PC-9 (cell line): ENCODE results near the gene WBP2NL. TPM values are rescaled to one million over a fixed set of nuclear protein-coding genes. Genes with fewer than 3 reads are reported as not detected.
"Not testable (repeated sequence)": the region's sequence is repeated elsewhere in the genome, so short reads cannot be mapped to it uniquely, and the experiment has no call there.

Experiments used
- BruUV-seq: library from RNA; stranded (reverse); fragments of 400-500 nt; replicated peaks from 2 replicates; lab custom pipeline; 2021; lab: Mats Ljungman, UMichigan
- CTCF ChIA-PET: fragments of 300-600 bp; sonication (Branson Sonifier 250); formaldehyde crosslinking; loops from one replicate; lab custom pipeline; 2022; ENCODE audit warnings: antibody characterized with exemption; lab: Charles Lee
- POLR2A ChIA-PET: fragments of 300-600 bp; sonication (Branson Sonifier 250); formaldehyde crosslinking; loops from one replicate; lab custom pipeline; 2022; ENCODE audit warnings: antibody characterized with exemption; ENCODE audit not compliant: unreplicated experiment; lab: Charles Lee
- DNase-seq, 2 experiments: peaks; one replicate each; pipeline versions ENCODE4 v3.0.0 to v3.0.0-alpha.2; 2015 to 2022; ENCODE audit warnings: mixed read lengths in 1 of 2
- H2AFZ ChIP-seq: fragments of 200-600 bp; sonication (generic); 2 replicates; pipeline ENCODE4 v1.8.1; 2017; ENCODE audit warnings: antibody characterized with exemption
- H3F3A ChIP-seq: fragments of 200-600 bp; sonication (generic); 2 replicates; pipeline ENCODE4 v1.8.1; 2017; ENCODE audit warnings: antibody characterized with exemption, mild to moderate bottlenecking, low read depth; ENCODE audit not compliant: insufficient read depth
- H3K27ac ChIP-seq: fragments of 200-600 bp; sonication (generic); 2 replicates; pipeline ENCODE4 v1.6.1; 2016; ENCODE audit warnings: mixed run types
- H3K27me3 ChIP-seq: fragments of 200-600 bp; sonication (generic); 2 replicates; pipeline ENCODE4 v1.6.1; 2016; ENCODE audit warnings: low read depth, mixed run types; ENCODE audit not compliant: insufficient read depth
- H3K36me3 ChIP-seq: fragments of 200-600 bp; sonication (generic); 2 replicates; pipeline ENCODE4 v1.6.1; 2016; ENCODE audit warnings: low read depth, mixed run types
- H3K4me1 ChIP-seq: fragments of 200-600 bp; sonication (generic); replicated peaks from 2 replicates; pipeline ENCODE4 v1.6.1; 2016; ENCODE audit warnings: mixed run types; ENCODE audit not compliant: insufficient read depth
- H3K4me2 ChIP-seq: fragments of 200-600 bp; sonication (generic); 2 replicates; pipeline ENCODE4 v1.6.1; 2017; ENCODE audit warnings: mixed run types
- H3K4me3 ChIP-seq: fragments of 200-600 bp; sonication (generic); 2 replicates; pipeline ENCODE4 v1.6.1; 2016; ENCODE audit warnings: mixed run types
- H3K79me2 ChIP-seq: fragments of 200-600 bp; sonication (generic); 2 replicates; pipeline ENCODE4 v1.6.1; 2017; ENCODE audit warnings: low read depth, mixed run types
- H3K9me2 ChIP-seq: fragments of 200-600 bp; sonication (generic); 2 replicates; pipeline ENCODE4 v1.8.1; 2017; ENCODE audit warnings: mild to moderate bottlenecking; ENCODE audit not compliant: insufficient read depth
- H3K9me3 ChIP-seq: fragments of 200-600 bp; sonication (generic); 2 replicates; pipeline ENCODE4 v1.8.1; 2016; ENCODE audit warnings: low read depth; ENCODE audit not compliant: insufficient read depth
- H4K20me1 ChIP-seq: fragments of 200-600 bp; sonication (generic); 2 replicates; pipeline ENCODE4 v1.8.1; 2017; ENCODE audit not compliant: insufficient read depth
- CTCF ChIP-seq: fragments of 200-600 bp; sonication (generic); conservative IDR thresholded peaks from 2 replicates; pipeline ENCODE4 v1.6.1; 2017; ENCODE audit warnings: mixed run types, antibody characterized with exemption, mild to moderate bottlenecking, moderate library complexity
- EZH2 ChIP-seq: fragments of 200-600 bp; sonication (generic); IDR thresholded peaks from 2 replicates; pipeline ENCODE4 v1.8.0; 2017; ENCODE audit warnings: antibody characterized with exemption, low read depth
- intact Hi-C: fragments of 100-400 bp; cut with micrococcal nuclease; formaldehyde crosslinking; loops from one replicate; pipeline ENCODE4 v1.10.0; 2022; ENCODE audit not compliant: unreplicated experiment
- total RNA-seq: library from RNA; stranded (reverse); gene quantifications from 2 replicates; pipeline ENCODE4 v1.2.3, GENCODE V29; 2021

Gene WBP2NL
- total RNA-seq, 1 experiment from 2014 or later, result 7.1 TPM

DNA sequence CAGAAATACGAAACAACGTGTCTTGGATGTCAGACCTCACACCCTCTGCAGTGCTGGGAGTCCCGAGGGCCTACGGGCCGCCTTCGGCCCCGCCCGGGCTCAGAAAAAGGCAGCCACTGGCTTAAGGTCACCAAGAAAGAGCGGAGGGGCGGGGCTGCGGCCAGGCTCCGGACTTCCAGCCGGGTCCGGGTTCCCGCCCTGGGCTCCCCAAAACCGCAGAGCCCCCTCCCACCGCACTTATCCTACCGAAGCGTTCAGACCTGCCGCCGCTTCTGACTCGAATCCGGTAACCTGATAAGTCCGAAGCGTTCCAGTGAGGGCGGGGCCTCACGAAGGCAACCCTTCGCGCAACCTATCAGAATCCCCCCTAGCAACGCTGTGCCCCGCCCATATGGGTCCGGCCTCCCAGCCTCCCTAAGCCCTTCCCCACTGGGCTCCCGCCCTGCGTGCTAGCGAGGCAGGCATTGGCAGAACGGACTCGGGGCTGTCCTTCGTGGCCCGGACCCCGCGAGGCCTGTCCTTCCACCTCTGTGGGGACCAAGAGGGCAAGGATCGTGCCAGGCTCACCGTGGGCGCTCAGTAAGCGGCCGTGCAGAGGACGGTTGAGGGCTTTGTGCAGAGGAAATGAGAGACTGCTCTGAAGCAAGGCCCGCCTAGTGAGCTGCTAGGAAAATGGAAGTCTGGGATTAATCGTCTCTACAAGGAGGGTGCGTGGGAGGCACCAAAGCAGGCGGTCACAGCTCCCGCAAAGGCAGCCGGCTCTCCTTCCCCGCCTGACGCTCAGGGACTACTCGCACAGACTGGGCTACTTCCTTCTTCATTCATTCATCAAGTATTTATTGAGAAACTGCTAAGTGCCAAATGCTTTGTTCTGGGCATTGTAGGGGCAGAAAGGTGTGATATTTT lies 72.2 kb downstream of the WBP2NL start, which contains the start of gene NAGA:
NAGA (minus strand) TSS at position 296 of the 906 bp plus-strand sequence. CDS start 515 bp downstream, outside the sequence.
- CTCF ChIA-PET, result no interaction called here
- H3K9me2 ChIP-seq, result no peaks in the 10 kb centered on the region
- peak within 1 kb of the TSS; percentile 59 for H3K4me3 ChIP-seq
- BruUV-seq, result TSS peak; percentile 45
- intact Hi-C loops, result loop anchor here (1.0 to 10.0 kb wide), 3 partner anchors 9 to 126 kb away; partner anchors contain the start of genes CENPM, SMDT1 and WBP2NL
- no peaks in the 10 kb centered on the region for H4K20me1 ChIP-seq
- no peaks in the 10 kb centered on the region for H3K36me3 ChIP-seq
- H3K9me3 ChIP-seq, result no peaks in the 10 kb centered on the region; the same call in 1 of the 2 replicates
- peak within 1 kb of the TSS; percentile 86 for H2AFZ ChIP-seq
- H3K4me1 ChIP-seq, result peaks cover 16% of the 10 kb centered on the region
- no peaks in the 10 kb centered on the region for H3K27me3 ChIP-seq
- H3K27ac ChIP-seq, result peak within 1 kb of the TSS; percentile 42
- TF ChIP-seq EZH2 (no peak), CTCF (no peak)
- H3F3A ChIP-seq, result peaks cover 10% of the 10 kb centered on the region; the same call in 1 of the 2 replicates
- no peaks in the 10 kb centered on the region for H3K79me2 ChIP-seq
- peak within 1 kb of the TSS; percentile 83 for H3K4me2 ChIP-seq
- POLR2A ChIA-PET, result no interaction called here
- peak; percentile 94 to 96 for DNase-seq

DNA sequence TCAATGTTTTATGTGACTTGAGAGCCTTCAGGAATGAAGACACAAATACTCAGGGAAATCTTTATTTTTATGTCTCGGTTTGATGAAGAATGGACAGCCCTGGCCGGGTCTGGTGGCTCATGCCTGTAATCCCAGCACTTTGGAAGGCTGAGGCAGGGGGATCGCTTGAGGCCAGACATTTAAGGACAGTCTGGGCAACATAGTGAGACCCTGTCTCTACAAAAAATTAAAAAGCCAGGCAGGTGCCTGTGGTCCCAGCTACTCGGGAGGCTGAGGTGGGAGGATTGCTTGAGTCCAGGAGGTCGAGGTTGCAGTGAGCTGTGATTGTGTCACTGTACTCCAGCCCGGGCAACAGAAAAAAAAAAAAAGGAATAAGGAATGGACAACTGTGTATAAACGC lies 72.9 kb downstream of the WBP2NL start:
- H3K9me2 ChIP-seq, CTCF ChIA-PET, H3K79me2 ChIP-seq, H3K9me3 ChIP-seq, H3F3A ChIP-seq, H3K27me3 ChIP-seq, DNase-seq, BruUV-seq, H4K20me1 ChIP-seq, H3K36me3 ChIP-seq: not testable (repeated sequence)
- H3K4me1 ChIP-seq, result peaks cover 16% of the 10 kb centered on the region
- intact Hi-C loops, result loop anchor here (2.0 to 10.0 kb wide), 2 partner anchors 73 to 127 kb away; partner anchors contain the start of genes CENPM and WBP2NL
- peak overlapping the region; percentile 83 for H3K4me2 ChIP-seq
- peak overlapping the region; percentile 42; the same call in 1 of the 2 replicates for H3K27ac ChIP-seq
- peak overlapping the region; percentile 86 for H2AFZ ChIP-seq
- POLR2A ChIA-PET, result interaction anchor here (0.5 to 0.6 kb wide), 2 partner anchors 125 to 360 kb away, joined by 3 to 4 read pairs; no protein-coding TSS in a partner anchor
- H3K4me3 ChIP-seq, result peak overlapping the region; percentile 59; the same call in 1 of the 2 replicates

DNA sequence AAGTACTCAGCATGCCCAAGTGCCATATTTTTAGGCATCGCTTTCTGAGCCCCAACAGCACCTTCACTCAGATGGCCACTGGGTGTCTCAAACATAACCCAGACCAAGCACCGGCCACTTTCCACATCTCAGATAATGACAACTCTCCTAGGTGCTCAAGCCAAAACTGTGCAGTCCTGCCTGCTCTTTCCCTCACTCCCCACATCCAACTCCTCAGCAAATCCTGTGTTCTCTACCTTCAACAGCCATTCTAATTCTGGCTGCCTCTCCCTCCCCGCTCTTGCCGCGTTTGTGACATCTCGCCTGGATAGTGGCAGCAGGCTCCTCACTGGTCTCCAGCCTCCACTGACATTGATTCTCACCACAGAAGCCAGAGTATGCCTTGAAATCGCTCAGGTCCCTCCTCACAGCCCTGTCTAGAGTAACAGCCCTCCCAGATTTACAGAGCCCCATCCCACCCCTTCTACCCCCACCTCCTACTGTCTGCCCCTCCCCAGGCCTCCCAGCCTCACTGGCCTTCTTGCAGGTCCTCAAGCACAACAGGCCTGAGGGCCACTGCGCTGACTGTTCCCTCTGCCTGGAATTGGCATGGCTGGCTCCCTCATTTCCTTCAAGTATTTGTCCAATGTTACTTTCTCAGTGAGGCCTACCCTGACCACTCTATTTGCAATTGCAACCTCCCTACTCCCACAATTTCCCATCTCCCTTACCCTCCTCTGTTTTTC lies 74.2 kb downstream of the WBP2NL start:
- no peaks in the 10 kb centered on the region; the same call in 1 of the 2 replicates for H3K9me3 ChIP-seq
- intact Hi-C loops, result loop anchor here (10.0 kb wide), 1 partner anchor 128 kb away; the partner anchor contains the start of gene CENPM
- BruUV-seq, result no TSS peak
- no peak overlapping the region for H3K4me3 ChIP-seq
- ChIA-PET CTCF (no interaction called here), POLR2A (no interaction called here)
- H3K4me1 ChIP-seq, result peaks cover 16% of the 10 kb centered on the region
- no peaks in the 10 kb centered on the region for H3K36me3 ChIP-seq
- H4K20me1 ChIP-seq, result no peaks in the 10 kb centered on the region
- no peak overlapping the region for H2AFZ ChIP-seq
- no peaks in the 10 kb centered on the region for H3K27me3 ChIP-seq
- H3K79me2 ChIP-seq, result no peaks in the 10 kb centered on the region
- H3K9me2 ChIP-seq, result no peaks in the 10 kb centered on the region
- H3K27ac ChIP-seq, result no peak overlapping the region
- H3K4me2 ChIP-seq, result no peak overlapping the region
- TF ChIP-seq CTCF, result no peak
- TF ChIP-seq EZH2, result no peak
- H3F3A ChIP-seq, result peaks cover 10% of the 10 kb centered on the region; the same call in 1 of the 2 replicates
- DNase-seq, result no peak
